Myocyte (in vitro differentiated cells): ENCODE results near the gene CCDC137. TPM values are rescaled to one million over a fixed set of nuclear protein-coding genes. Genes with fewer than 3 reads are reported as not detected.

ENCODE experiments used
- DNase-seq: peaks from one replicate; pipeline ENCODE4 v3.0.0-alpha.2; 2012; ENCODE audit warnings: low read depth
- microRNA-seq: library from miRNA; unstranded; fragments of <30 nt; microRNA quantifications from one replicate; pipeline ENCODE4, GENCODE V29; 2016
- total RNA-seq: library from RNA; depleted of rRNA; stranded (reverse); fragments of >200 nt; gene quantifications from 2 replicates; pipeline ENCODE4 v1.2.3, GENCODE V29; 2014

Gene CCDC137
- total RNA-seq, 1 donor from 2014 or later, result 16.5 TPM

- DNase-seq, result no peak
These were observed 48.0 kb downstream of the CCDC137 start for GRCh38 chr17:81714412-81715106.

- DNase-seq, result no peak
These were observed 48.8 kb downstream of the CCDC137 start for GRCh38 chr17:81715107-81715871.

- no peak for DNase-seq
These were observed 49.5 kb downstream of the CCDC137 start for GRCh38 chr17:81715872-81716673.

GRCh38 chr17:81716674-81716996 lies 50.1 kb downstream of the CCDC137 start:
- no peak for DNase-seq

GRCh38 chr17:81717049-81717765 lies 50.7 kb downstream of the CCDC137 start:
- no peak for DNase-seq

GRCh38 chr17:81717766-81718089 lies 51.2 kb downstream of the CCDC137 start:
- DNase-seq, result no peak

- DNase-seq, result peak; percentile 68
These were observed 53.1 kb downstream of the CCDC137 start for GRCh38 chr17:81719410-81720266.

- DNase-seq, result no peak
These were observed 53.9 kb downstream of the CCDC137 start for GRCh38 chr17:81720267-81721071.

GRCh38 chr17:81722184-81723120 lies 55.9 kb downstream of the CCDC137 start:
- DNase-seq, result peak; percentile 86

Small RNAs within 50 kb of the gene (microRNA-seq; reads per million reads assigned to microRNA genes)
- gene MIR6786, result 0.48 reads per million

Other genes starting within 250 kb of the CCDC137 start
- gene ACTG1, start 153.9 kb upstream of the CCDC137 start, total RNA-seq, result 1,458 and 1,934 TPM in 2 replicates
- gene FSCN2, start 138.4 kb upstream of the CCDC137 start, total RNA-seq, result 1.5 and 3.0 TPM in 2 replicates
- gene FAAP100, start 114.4 kb upstream of the CCDC137 start, total RNA-seq, result 29.3 and 44.2 TPM in 2 replicates
- gene NPLOC4, start 29.6 kb upstream of the CCDC137 start, total RNA-seq, result 94.7 and 96.8 TPM in 2 replicates
- gene TSPAN10, start 29.5 kb upstream of the CCDC137 start, total RNA-seq, result 7.3 and 10.6 TPM in 2 replicates
- gene PDE6G, start 10.2 kb upstream of the CCDC137 start, total RNA-seq, result not detected in 2 replicates
- 33.8 and 35.7 TPM in 2 replicates for gene OXLD1, start 132 bp upstream of the CCDC137 start, total RNA-seq
- 29.4 and 38.5 TPM in 2 replicates for gene ARL16, start 17.1 kb downstream of the CCDC137 start, total RNA-seq
- gene HGS, start 17.3 kb downstream of the CCDC137 start, total RNA-seq, result 101 and 123 TPM in 2 replicates
- gene MRPL12, start 36.6 kb downstream of the CCDC137 start, total RNA-seq, result 16.2 and 26.6 TPM in 2 replicates
- 11.1 and 19.4 TPM in 2 replicates for gene SLC25A10, start 45.5 kb downstream of the CCDC137 start, total RNA-seq
- gene GCGR, start 137.4 kb downstream of the CCDC137 start, total RNA-seq, result not detected in 2 replicates
- gene MCRIP1, start 166.6 kb downstream of the CCDC137 start, total RNA-seq, result 100 and 132 TPM in 2 replicates
- 12.7 and 29.7 TPM in 2 replicates for gene PPP1R27, start 168.3 kb downstream of the CCDC137 start, total RNA-seq
- gene P4HB, start 193.8 kb downstream of the CCDC137 start, total RNA-seq, result 1,674 and 2,691 TPM in 2 replicates
- gene ARHGDIA, start 204.6 kb downstream of the CCDC137 start, total RNA-seq, result 157 and 161 TPM in 2 replicates
- 94.5 and 96.3 TPM in 2 replicates for gene ALYREF, start 224.8 kb downstream of the CCDC137 start, total RNA-seq
- 190 and 212 TPM in 2 replicates for gene ANAPC11, start 225.0 kb downstream of the CCDC137 start, total RNA-seq
- gene NPB, start 235.5 kb downstream of the CCDC137 start, total RNA-seq, result 1.3 and 6.1 TPM in 2 replicates
- gene PCYT2, start 244.7 kb downstream of the CCDC137 start, total RNA-seq, result 67.4 and 88.5 TPM in 2 replicates